Measurements from ENCODE around the gene TBC1D9. TPM values are rescaled to one million over a fixed set of nuclear protein-coding genes. Genes with fewer than 3 reads are reported as not detected.

The TBC1D9 gene
- total and polyA plus RNA-seq, 2 donors (not counting 1 experiment from before 2014, with no cell fraction given), result 48.9 to 235 TPM

DNA sequence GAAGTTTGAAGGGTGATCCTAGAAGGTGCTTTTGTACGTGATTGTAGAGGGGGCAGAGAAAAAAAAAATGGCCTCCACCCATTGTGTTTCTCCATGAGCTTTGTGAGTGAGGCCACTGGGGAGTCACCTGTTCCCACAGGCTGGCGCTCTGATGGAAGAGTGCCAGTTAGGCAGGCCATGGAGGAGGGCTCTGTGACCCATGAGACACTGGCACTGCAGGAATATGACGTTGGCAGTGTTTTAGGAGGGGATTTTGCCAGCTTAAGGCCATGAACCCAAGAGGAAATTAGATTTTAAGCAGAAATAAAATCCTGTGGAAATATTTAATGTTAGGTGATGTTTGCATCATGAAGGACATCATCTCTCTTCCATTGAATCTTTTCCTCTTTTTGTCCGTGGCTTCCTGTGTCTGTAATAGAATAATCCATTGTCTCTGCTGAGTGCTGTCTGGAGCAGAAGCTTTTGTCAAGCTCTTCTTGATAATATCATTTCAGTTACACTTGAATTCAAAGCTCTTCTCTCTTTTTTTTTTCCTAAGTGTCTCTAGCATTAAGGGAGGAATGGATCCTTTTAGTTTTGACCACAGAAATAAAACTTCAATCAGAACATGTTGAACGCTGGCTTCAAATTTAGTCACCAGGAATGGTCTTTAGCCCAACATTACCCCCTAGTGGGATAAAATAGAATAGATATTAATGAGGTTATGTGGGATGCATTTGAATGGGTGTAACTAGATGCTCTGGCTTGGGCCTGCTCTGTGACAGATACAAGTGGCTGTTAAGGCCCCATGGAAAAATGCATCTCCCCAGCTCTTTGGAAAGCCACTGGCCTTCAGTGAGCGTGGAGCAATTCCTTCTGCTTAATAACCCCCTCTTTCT is 146.4 kb downstream of the TBC1D9 start:
- Histone ChIP-seq H4K20me1 (ENCODE audit: control insufficient read depth, insufficient read depth, low read length, poor library complexity, severe bottlenecking) (no peaks in the 10 kb centered on the region), H3K36me3 (replicated peaks in 1 of 2; ENCODE audit: control extremely low read depth in 1 of 2, control insufficient read depth in 1 of 2, extremely low read depth in 1 of 2, insufficient read depth in 2 of 2, low read length in 1 of 2) (no peaks in the 10 kb centered on the region), H3K79me2 (ENCODE audit: control insufficient read depth, insufficient read depth, low read length) (no peaks in the 10 kb centered on the region), H3K4me3 (ENCODE audit: control extremely low read depth in 1 of 5, extremely low read depth in 1 of 5, insufficient read depth in 1 of 5, low read depth in 2 of 5, low read length in 4 of 5) (no peak overlapping the region), H3K27me3 (replicated peaks in 1 of 4; ENCODE audit: control extremely low read depth in 1 of 4, control insufficient read depth in 3 of 4, insufficient read depth in 4 of 4, low read length in 3 of 4) (no peaks in the 10 kb centered on the region), H3K4me2 (replicated peaks; ENCODE audit: low read depth, low read length, poor library complexity, severe bottlenecking) (no peak overlapping the region), H3K9ac (ENCODE audit: low read length) (no peak overlapping the region), H2AFZ (ENCODE audit: insufficient read depth, low read depth, low read length, poor library complexity, severe bottlenecking) (no peak overlapping the region), H3K4me1 (ENCODE audit: control insufficient read depth in 2 of 2, insufficient read depth in 2 of 2, low read length in 2 of 2) (peaks cover 0 to 6% of the 10 kb centered on the region in 2 donors), H3K27ac (ENCODE audit: low read length in 2 of 2) (no peak overlapping the region), H3K9me3 (ENCODE audit: control extremely low read depth in 1 of 3, control insufficient read depth in 2 of 3, insufficient read depth in 1 of 3, low read length in 2 of 3) (no peaks in the 10 kb centered on the region)
- Mint-ChIP-seq H3K9me3 (ENCODE audit: insufficient read depth) (no peaks in the 10 kb centered on the region), H3K4me3 (no peak overlapping the region), H3K27me3 (peaks cover 15% of the 10 kb centered on the region), H3K27ac (no peak overlapping the region), H3K4me1 (peaks cover 7% of the 10 kb centered on the region)
- 73% methylated on average over 2 of the region's 6 CpGs for WGBS (ENCODE audit: insufficient coverage)
- ATAC-seq (ENCODE audit: low read depth), result peak; percentile 68
- ChIA-PET CTCF (interaction anchor here (0.6 to 5.0 kb wide), 29 partner anchors 7 to 1007 kb away, joined by 3 to 61 read pairs (median 5); partner anchors contain the start of genes CLGN, ELMOD2 and SCOC), POLR2A (interaction anchor here (0.9 kb wide), 1 partner anchor 9 kb away, joined by 3 read pairs; no protein-coding TSS in a partner anchor)
- TF ChIP-seq, protein P1, sequence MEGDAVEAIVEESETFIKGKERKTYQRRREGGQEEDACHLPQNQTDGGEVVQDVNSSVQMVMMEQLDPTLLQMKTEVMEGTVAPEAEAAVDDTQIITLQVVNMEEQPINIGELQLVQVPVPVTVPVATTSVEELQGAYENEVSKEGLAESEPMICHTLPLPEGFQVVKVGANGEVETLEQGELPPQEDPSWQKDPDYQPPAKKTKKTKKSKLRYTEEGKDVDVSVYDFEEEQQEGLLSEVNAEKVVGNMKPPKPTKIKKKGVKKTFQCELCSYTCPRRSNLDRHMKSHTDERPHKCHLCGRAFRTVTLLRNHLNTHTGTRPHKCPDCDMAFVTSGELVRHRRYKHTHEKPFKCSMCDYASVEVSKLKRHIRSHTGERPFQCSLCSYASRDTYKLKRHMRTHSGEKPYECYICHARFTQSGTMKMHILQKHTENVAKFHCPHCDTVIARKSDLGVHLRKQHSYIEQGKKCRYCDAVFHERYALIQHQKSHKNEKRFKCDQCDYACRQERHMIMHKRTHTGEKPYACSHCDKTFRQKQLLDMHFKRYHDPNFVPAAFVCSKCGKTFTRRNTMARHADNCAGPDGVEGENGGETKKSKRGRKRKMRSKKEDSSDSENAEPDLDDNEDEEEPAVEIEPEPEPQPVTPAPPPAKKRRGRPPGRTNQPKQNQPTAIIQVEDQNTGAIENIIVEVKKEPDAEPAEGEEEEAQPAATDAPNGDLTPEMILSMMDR (IDR thresholded peaks at IDR 0.05), result peak; percentile 76
- TF ChIP-seq EZH2 (IDR thresholded peaks at IDR 0.05; ENCODE audit: borderline replicate concordance, insufficient read depth, low read depth, low read length, poor library complexity, severe bottlenecking), result no peak
- intact Hi-C loops (cut with micrococcal nuclease), result loop anchor here (1.0 to 2.0 kb wide), 3 partner anchors 87 to 249 kb away; no protein-coding TSS in a partner anchor
- peak; percentile 57 for DNase-seq

DNA sequence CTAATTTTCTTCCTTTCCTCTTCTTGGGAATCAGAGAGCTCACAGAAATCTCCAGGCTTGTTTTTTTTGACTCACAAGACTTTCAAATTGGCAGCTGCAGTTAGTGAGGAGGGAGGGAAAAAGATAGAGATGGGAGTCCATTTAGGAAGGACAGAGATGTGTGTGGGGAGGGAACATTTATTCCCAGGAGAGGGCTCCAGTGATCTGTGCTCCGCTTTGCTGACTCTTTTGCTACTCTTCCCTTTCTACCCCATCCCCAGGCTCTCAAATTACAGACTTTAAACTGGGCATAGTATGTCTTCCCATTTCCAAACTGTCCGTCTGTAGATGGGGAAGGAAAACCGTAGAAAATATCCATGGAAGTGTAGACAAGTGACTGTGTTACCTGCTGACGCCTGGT is 148.3 kb downstream of the TBC1D9 start:
- H3K4me3 Mint-ChIP-seq, result no peak overlapping the region
- DNase-seq (no peak), ATAC-seq (ENCODE audit: low read depth) (no peak)
- Histone ChIP-seq H3K36me3 (replicated peaks in 1 of 2; ENCODE audit: control extremely low read depth in 1 of 2, control insufficient read depth in 1 of 2, extremely low read depth in 1 of 2, insufficient read depth in 2 of 2, low read length in 1 of 2) (no peaks in the 10 kb centered on the region), H3K4me3 (ENCODE audit: control extremely low read depth in 1 of 5, extremely low read depth in 1 of 5, insufficient read depth in 1 of 5, low read depth in 2 of 5, low read length in 4 of 5) (no peak overlapping the region), H3K27ac (ENCODE audit: low read length in 2 of 2) (no peak overlapping the region), H3K9me3 (ENCODE audit: control extremely low read depth in 1 of 3, control insufficient read depth in 2 of 3, insufficient read depth in 1 of 3, low read length in 2 of 3) (no peaks in the 10 kb centered on the region), H3K4me1 (ENCODE audit: control insufficient read depth in 2 of 2, insufficient read depth in 2 of 2, low read length in 2 of 2) (peaks cover 0 to 6% of the 10 kb centered on the region in 2 donors), H2AFZ (ENCODE audit: insufficient read depth, low read depth, low read length, poor library complexity, severe bottlenecking) (no peak overlapping the region), H4K20me1 (ENCODE audit: control insufficient read depth, insufficient read depth, low read length, poor library complexity, severe bottlenecking) (no peaks in the 10 kb centered on the region), H3K79me2 (ENCODE audit: control insufficient read depth, insufficient read depth, low read length) (no peaks in the 10 kb centered on the region), H3K4me2 (replicated peaks; ENCODE audit: low read depth, low read length, poor library complexity, severe bottlenecking) (no peak overlapping the region), H3K27me3 (replicated peaks in 1 of 4; ENCODE audit: control extremely low read depth in 1 of 4, control insufficient read depth in 3 of 4, insufficient read depth in 4 of 4, low read length in 3 of 4) (peaks cover 0 to 2% (median 0%) of the 10 kb centered on the region in 4 experiments), H3K9ac (ENCODE audit: low read length) (no peak overlapping the region)
- intact Hi-C loops (cut with micrococcal nuclease), result no loop called here
- H3K27me3 Mint-ChIP-seq, result peaks cover 24% of the 10 kb centered on the region
- TF ChIP-seq, protein P1 (IDR thresholded peaks at IDR 0.05), result no peak
- TF ChIP-seq EZH2 (IDR thresholded peaks at IDR 0.05; ENCODE audit: borderline replicate concordance, insufficient read depth, low read depth, low read length, poor library complexity, severe bottlenecking), result no peak
- ChIA-PET POLR2A (no interaction called here), CTCF (interaction anchor here (0.6 to 5.0 kb wide), 7 partner anchors 12 to 989 kb away, joined by 3 to 61 read pairs (median 7); partner anchors contain the start of gene ELMOD2)
- peaks cover 7% of the 10 kb centered on the region for H3K4me1 Mint-ChIP-seq
- H3K9me3 Mint-ChIP-seq (ENCODE audit: insufficient read depth), result no peaks in the 10 kb centered on the region
- H3K27ac Mint-ChIP-seq, result no peak overlapping the region
- 85% methylated on average over 2 of the region's 4 CpGs for WGBS (ENCODE audit: insufficient coverage)

Data from B cell (primary cell).